GM12878 (cell line): ENCODE data around the gene MYO1D. TPM values are rescaled to one million over a fixed set of nuclear protein-coding genes. Genes with fewer than 3 reads are reported as not detected.

Source experiments
- ATAC-seq: fragments of 200-7000 bp; cut with Tn5 transposase; 3 replicates; pipeline ENCODE4 v1.9.1; 2020; ENCODE audit warnings: mild to moderate bottlenecking, moderate library complexity
- BruUV-seq: library from RNA; stranded (reverse); fragments of 400-500 nt; replicated peaks from 2 replicates; lab custom pipeline; 2021; lab: Mats Ljungman, UMichigan
- CTCF ChIA-PET: fragments of 300-600 bp; sonication (Branson Sonifier 250); formaldehyde crosslinking; extraction: SDS; loops from one replicate; lab custom pipeline; 2021; ENCODE audit warnings: inconsistent platforms; lab: Yijun Ruan, JAX
- POLR2A ChIA-PET: fragments of 350-600 bp; formaldehyde crosslinking; extraction: SDS; loops from one replicate; lab custom pipeline; 2021; ENCODE audit warnings: inconsistent platforms; lab: Charles Lee
- RAD21 ChIA-PET: fragments of 300-600 bp; sonication (Branson Sonifier 250); formaldehyde crosslinking; loops from one replicate; lab custom pipeline; 2023; ENCODE audit warnings: antibody characterized with exemption; ENCODE audit not compliant: unreplicated experiment; lab: Charles Lee
- SMC1A ChIA-PET: fragments of 300-600 bp; sonication (Branson Sonifier 250); formaldehyde crosslinking; loops from one replicate; lab custom pipeline; 2023; ENCODE audit not compliant: unreplicated experiment, uncharacterized antibody; lab: Charles Lee
- DNase-seq: peaks from one replicate; pipeline ENCODE4 v3.0.0-alpha.2; 2011; ENCODE audit warnings: low read depth, low spot score
- FAIRE-seq: peaks from 3 replicates; lab custom pipeline; 2011; peaks lifted over from hg19 to GRCh38; lab: Jason Lieb, UNC
- H2AFZ ChIP-seq: 2 replicates; pipeline ENCODE4 v1.6.0; 2011; ENCODE audit warnings: low read depth, low read length, control low read depth; ENCODE audit not compliant: control insufficient read depth
- H3K27ac ChIP-seq: 2 replicates; pipeline ENCODE4 v1.5.1; 2011; ENCODE audit warnings: control low read depth; ENCODE audit not compliant: control insufficient read depth, insufficient read depth
- H3K27me3 ChIP-seq, 2 experiments: replicated peaks in 1 of 2; 2 replicates each; pipeline versions ENCODE4 v1.6.0 to v1.6.1; 2011; ENCODE audit warnings: low read length in 1 of 2; ENCODE audit not compliant: control insufficient read depth in 2 of 2, insufficient read depth in 2 of 2
- H3K36me3 ChIP-seq, 2 experiments: 2 replicates each; pipeline ENCODE4 v1.5.1; 2011; ENCODE audit warnings: low read length in 1 of 2; ENCODE audit not compliant: control insufficient read depth in 2 of 2, insufficient read depth in 2 of 2
- H3K4me1 ChIP-seq: 2 replicates; pipeline ENCODE4 v1.6.1; 2011; ENCODE audit warnings: mild to moderate bottlenecking, low read length, moderate library complexity, mixed read lengths; ENCODE audit not compliant: control insufficient read depth, insufficient read depth
- H3K4me2 ChIP-seq: 2 replicates; pipeline ENCODE4 v1.6.0; 2011; ENCODE audit warnings: control low read depth; ENCODE audit not compliant: control insufficient read depth, insufficient read depth
- H3K4me3 ChIP-seq: fragments of 200-600 bp; sonication (generic); 2 replicates; pipeline ENCODE4 v1.5.1; 2016
- H3K79me2 ChIP-seq: 2 replicates; pipeline ENCODE4 v1.6.0; 2011; ENCODE audit warnings: low read length; ENCODE audit not compliant: control insufficient read depth, insufficient read depth
- H3K9ac ChIP-seq: 2 replicates; pipeline ENCODE4 v1.8.0; 2011; ENCODE audit warnings: low read length, control low read depth, mixed read lengths; ENCODE audit not compliant: control insufficient read depth, insufficient read depth
- H3K9me3 ChIP-seq: replicated peaks from 3 replicates; pipeline ENCODE4 v1.5.1; 2011; ENCODE audit warnings: mild to moderate bottlenecking, low read length; ENCODE audit not compliant: control insufficient read depth, insufficient read depth
- H4K20me1 ChIP-seq: 2 replicates; pipeline ENCODE4 v1.6.0; 2011; ENCODE audit not compliant: control insufficient read depth, insufficient read depth
- BHLHE40 ChIP-seq, 2 experiments: fragments of 450-650 bp in 1 of 2; IDR thresholded peaks; 2 replicates each; pipeline ENCODE4 v1.6.1; 2011 to 2017; ENCODE audit warnings: low read depth in 2 of 2, borderline replicate concordance in 1 of 2, improper control_type of control experiment in 1 of 2, low read length in 1 of 2, mild to moderate bottlenecking in 1 of 2
- CHD1 ChIP-seq: IDR thresholded peaks from 2 replicates; pipeline ENCODE4 v1.6.1; 2012; ENCODE audit warnings: low read depth, low read length, improper control_type of control experiment
- HDGF ChIP-seq: fragments of 450-650 bp; IDR thresholded peaks from 2 replicates; pipeline ENCODE4 v1.6.1; 2016; ENCODE audit warnings: antibody characterized with exemption
- KLF5 ChIP-seq: fragments of 450-650 bp; IDR thresholded peaks from 2 replicates; pipeline ENCODE4 v1.6.1; 2014; ENCODE audit warnings: mild to moderate bottlenecking; ENCODE audit not compliant: partially characterized antibody
- NFIC ChIP-seq: IDR thresholded peaks from 2 replicates; pipeline ENCODE4 v1.6.1; 2012; ENCODE audit warnings: low read depth, mild to moderate bottlenecking, inconsistent platforms, low read length, moderate library complexity
- SMAD5 ChIP-seq: IDR thresholded peaks from 2 replicates; pipeline ENCODE4 v1.6.1; 2016; ENCODE audit warnings: antibody characterized with exemption, low read depth
- SMARCA5 ChIP-seq: fragments of 450-650 bp; IDR thresholded peaks from 2 replicates; pipeline ENCODE4 v1.6.1; 2017; ENCODE audit warnings: mild to moderate bottlenecking
- SREBF1 ChIP-seq: IDR thresholded peaks from 2 replicates; pipeline ENCODE4 v1.6.1; 2012; ENCODE audit warnings: mild to moderate bottlenecking, low read length
- SREBF2 ChIP-seq: IDR thresholded peaks from 2 replicates; pipeline ENCODE4 v1.6.1; 2012; ENCODE audit warnings: mild to moderate bottlenecking, low read length
- STAT1 ChIP-seq: fragments of 450-650 bp; conservative IDR thresholded peaks from 2 replicates; pipeline ENCODE4 v1.6.1; 2014; ENCODE audit warnings: antibody characterized with exemption, mild to moderate bottlenecking
- SUPT20H ChIP-seq: IDR thresholded peaks from 2 replicates; pipeline ENCODE4 v1.6.1; 2011; ENCODE audit warnings: low read depth, mild to moderate bottlenecking, low read length, moderate library complexity, borderline replicate concordance; ENCODE audit not compliant: control insufficient read depth
- SUZ12 ChIP-seq: fragments of 200-600 bp; sonication (generic); IDR thresholded peaks from one replicate; pipeline ENCODE4 v1.6.1; 2018; ENCODE audit warnings: antibody characterized with exemption, mild to moderate bottlenecking; ENCODE audit not compliant: unreplicated experiment
- TAF1 ChIP-seq: IDR thresholded peaks from 2 replicates; pipeline ENCODE4 v1.6.1; 2011; ENCODE audit warnings: mild to moderate bottlenecking, low read depth, low read length, borderline replicate concordance
- TARDBP ChIP-seq: IDR thresholded peaks from 2 replicates; pipeline ENCODE4 v1.6.1; 2016; ENCODE audit warnings: borderline replicate concordance
- ZZZ3 ChIP-seq: IDR thresholded peaks from 2 replicates; pipeline ENCODE4 v1.6.1; 2011; ENCODE audit warnings: low read depth; ENCODE audit not compliant: control insufficient read depth, insufficient read length
- WGBS: methylation state at CpG from one replicate; pipeline ENCODE4 v1.1.6; 2016; ENCODE audit warnings: low lambda C conversion rate; ENCODE audit not compliant: insufficient replicate concordance, insufficient coverage; ENCODE audit errors: missing lambda C conversion rate; 5-methylcytosine and 5-hydroxymethylcytosine counted together
- in situ Hi-C: fragments of 300-500 bp; cut with MboI; formaldehyde crosslinking; loops from 9 replicates; pipeline ENCODE4 v1.14.3; 2018; ENCODE audit warnings: mixed read lengths
- intact Hi-C: fragments of 100-400 bp; cut with micrococcal nuclease; formaldehyde crosslinking; loops from one replicate; pipeline ENCODE4 v1.14.2; 2022; ENCODE audit not compliant: unreplicated experiment
- polyA plus RNA-seq, 11 experiments: library from polyadenylated mRNA; depleted of rRNA in 4 of 11; unstranded in 6 of 11; stranded (reverse) in 5 of 11; fragments of >200 nt; fragmentation: Nextera tagmentation in 4 of 11; fragmentation: Illumina TruSeq in 1 of 11; extraction: Ambion mirVana in 4 of 11; extraction: Trizol in 1 of 11; gene quantifications; 1 replicate in 1 of 11; 2 replicates in 10 of 11; pipeline versions ENCODE4 v1.2.1 to v1.2.3, GENCODE V29; 2011 to 2016; ENCODE audit warnings: inconsistent platforms in 2 of 11, missing spikeins in 2 of 11, low read depth in 1 of 11
- total RNA-seq, 4 experiments: library from RNA; depleted of rRNA in 3 of 4; stranded (reverse); fragments of >200 nt in 3 of 4; fragmentation: Illumina TruSeq in 1 of 4; extraction: Trizol in 1 of 4; gene quantifications; 2 replicates each; pipeline versions ENCODE4 v1.2.1 to v1.2.3, GENCODE V29; 2013 to 2021
- TF ChIP-seq, protein P1 (sequence below): IDR thresholded peaks from 2 replicates; pipeline ENCODE4 v1.6.1; 2012; ENCODE audit warnings: low read depth, low read length, improper control_type of control experiment
- TF ChIP-seq, protein P2 (sequence below): fragments of 450-650 bp; IDR thresholded peaks from 2 replicates; pipeline ENCODE4 v1.6.1; 2017; ENCODE audit warnings: mild to moderate bottlenecking, moderate library complexity

The MYO1D gene
- total and polyA plus RNA-seq, 10 of the 15 experiments (the other 5 are each of a cell fraction or from before 2014, with no cell fraction given) = 1.8 to 37.7 (median 25.4) TPM

DNA sequence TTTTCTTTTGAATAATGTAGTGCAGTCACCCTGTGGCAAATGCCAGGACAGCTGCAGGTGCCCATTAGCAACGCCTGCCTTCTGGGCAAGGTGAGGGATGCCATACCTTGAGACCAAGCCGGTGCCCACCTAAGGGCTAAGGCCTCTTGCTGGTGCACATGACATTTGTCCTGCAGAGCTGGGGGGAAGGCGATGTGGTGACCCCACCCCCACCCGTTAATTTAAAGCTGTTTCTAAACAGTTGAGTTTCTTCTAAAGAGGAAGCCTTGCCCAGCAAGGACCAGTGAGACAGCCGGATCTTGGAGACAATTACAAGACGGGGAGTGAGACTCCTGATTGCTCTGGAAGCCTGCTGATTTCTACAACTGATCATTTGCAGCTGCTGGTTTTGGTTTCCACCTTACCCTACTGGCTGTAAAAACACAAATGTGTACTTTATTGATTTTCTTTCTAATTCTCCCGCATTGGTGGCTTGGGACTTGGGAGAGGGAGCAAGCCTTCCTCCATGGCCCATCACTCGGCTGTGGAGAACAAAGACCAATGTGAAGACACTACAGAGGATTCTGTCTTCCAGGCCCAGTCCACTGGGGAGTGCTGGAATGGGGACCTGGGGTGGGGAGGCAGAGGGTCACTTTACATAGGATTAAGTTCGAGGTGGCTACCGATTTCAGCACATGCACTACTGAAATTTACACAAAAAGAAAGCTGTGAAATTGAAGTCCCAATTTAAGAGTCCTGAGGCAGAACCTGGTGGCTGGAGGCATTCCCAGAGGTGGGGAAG is 387.4 kb downstream of the MYO1D start:
- 3% methylated on average over 10 of the region's 10 CpGs for WGBS
- peak; percentile 3 for ATAC-seq
- Histone ChIP-seq H4K20me1 (no peaks in the 10 kb centered on the region), H3K79me2 (peaks cover 49% of the 10 kb centered on the region), H3K4me1 (peaks cover 28% of the 10 kb centered on the region), H3K9me3 (no peaks in the 10 kb centered on the region), H3K4me3 (peak overlapping the region; percentile 92), H3K4me2 (peak overlapping the region; percentile 96), H2AFZ (no peak overlapping the region), H3K27ac (peak overlapping the region; percentile 81), H3K36me3 (peaks cover 10 to 15% of the 10 kb centered on the region in 2 experiments; a peak in 3 of 4 replicates), H3K9ac (peak overlapping the region; percentile 79), H3K27me3 (no peaks in the 10 kb centered on the region)
- ChIA-PET POLR2A (interaction anchor here (0.6 to 12.5 kb wide), 11 partner anchors 8 to 405 kb away, joined by 3 to 308 read pairs (median 6); no protein-coding TSS in a partner anchor), RAD21 (interaction anchor here (0.7 to 16.4 kb wide), 18 partner anchors 12 to 387 kb away, joined by 3 to 543 read pairs (median 6); partner anchors contain the start of genes MYO1D and PSMD11), CTCF (interaction anchor here (0.6 to 9.5 kb wide), 17 partner anchors 12 to 420 kb away, joined by 3 to 132 read pairs (median 6); no protein-coding TSS in a partner anchor), SMC1A (interaction anchor here (0.8 to 11.9 kb wide), 17 partner anchors 9 to 169 kb away, joined by 3 to 286 read pairs (median 7); partner anchors contain the start of gene PSMD11)
- intact Hi-C loops = loop anchor here (1.0 kb wide), 1 partner anchor 35 kb away; no protein-coding TSS in a partner anchor
- BruUV-seq = TSS peak; percentile 59
- in situ Hi-C loops = no loop called here
- FAIRE-seq = peak; percentile 23
- no peak for DNase-seq
- TF ChIP-seq KLF5 (no peak), BHLHE40 (IDR thresholded peaks at IDR 0.05; ENCODE audit: borderline replicate concordance in 1 of 2, low read depth in 2 of 2, low read length in 1 of 2) (peak in 1 of 2 experiments; percentile 36; a peak in 1 of 4 replicates), TARDBP (no peak), SREBF1 (no peak), SREBF2 (no peak), SMARCA5 (no peak), NFIC (peak; percentile 10; the same call in 1 of the 2 replicates), SUPT20H (no peak), SMAD5 (no peak; the same call in 1 of the 2 replicates), ZZZ3 (no peak), CHD1 (no peak), STAT1 (no peak), SUZ12 (no peak), HDGF (no peak), TAF1 (no peak)
- TF ChIP-seq, protein P1, sequence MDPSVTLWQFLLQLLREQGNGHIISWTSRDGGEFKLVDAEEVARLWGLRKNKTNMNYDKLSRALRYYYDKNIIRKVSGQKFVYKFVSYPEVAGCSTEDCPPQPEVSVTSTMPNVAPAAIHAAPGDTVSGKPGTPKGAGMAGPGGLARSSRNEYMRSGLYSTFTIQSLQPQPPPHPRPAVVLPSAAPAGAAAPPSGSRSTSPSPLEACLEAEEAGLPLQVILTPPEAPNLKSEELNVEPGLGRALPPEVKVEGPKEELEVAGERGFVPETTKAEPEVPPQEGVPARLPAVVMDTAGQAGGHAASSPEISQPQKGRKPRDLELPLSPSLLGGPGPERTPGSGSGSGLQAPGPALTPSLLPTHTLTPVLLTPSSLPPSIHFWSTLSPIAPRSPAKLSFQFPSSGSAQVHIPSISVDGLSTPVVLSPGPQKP = no peak
- TF ChIP-seq, protein P2, sequence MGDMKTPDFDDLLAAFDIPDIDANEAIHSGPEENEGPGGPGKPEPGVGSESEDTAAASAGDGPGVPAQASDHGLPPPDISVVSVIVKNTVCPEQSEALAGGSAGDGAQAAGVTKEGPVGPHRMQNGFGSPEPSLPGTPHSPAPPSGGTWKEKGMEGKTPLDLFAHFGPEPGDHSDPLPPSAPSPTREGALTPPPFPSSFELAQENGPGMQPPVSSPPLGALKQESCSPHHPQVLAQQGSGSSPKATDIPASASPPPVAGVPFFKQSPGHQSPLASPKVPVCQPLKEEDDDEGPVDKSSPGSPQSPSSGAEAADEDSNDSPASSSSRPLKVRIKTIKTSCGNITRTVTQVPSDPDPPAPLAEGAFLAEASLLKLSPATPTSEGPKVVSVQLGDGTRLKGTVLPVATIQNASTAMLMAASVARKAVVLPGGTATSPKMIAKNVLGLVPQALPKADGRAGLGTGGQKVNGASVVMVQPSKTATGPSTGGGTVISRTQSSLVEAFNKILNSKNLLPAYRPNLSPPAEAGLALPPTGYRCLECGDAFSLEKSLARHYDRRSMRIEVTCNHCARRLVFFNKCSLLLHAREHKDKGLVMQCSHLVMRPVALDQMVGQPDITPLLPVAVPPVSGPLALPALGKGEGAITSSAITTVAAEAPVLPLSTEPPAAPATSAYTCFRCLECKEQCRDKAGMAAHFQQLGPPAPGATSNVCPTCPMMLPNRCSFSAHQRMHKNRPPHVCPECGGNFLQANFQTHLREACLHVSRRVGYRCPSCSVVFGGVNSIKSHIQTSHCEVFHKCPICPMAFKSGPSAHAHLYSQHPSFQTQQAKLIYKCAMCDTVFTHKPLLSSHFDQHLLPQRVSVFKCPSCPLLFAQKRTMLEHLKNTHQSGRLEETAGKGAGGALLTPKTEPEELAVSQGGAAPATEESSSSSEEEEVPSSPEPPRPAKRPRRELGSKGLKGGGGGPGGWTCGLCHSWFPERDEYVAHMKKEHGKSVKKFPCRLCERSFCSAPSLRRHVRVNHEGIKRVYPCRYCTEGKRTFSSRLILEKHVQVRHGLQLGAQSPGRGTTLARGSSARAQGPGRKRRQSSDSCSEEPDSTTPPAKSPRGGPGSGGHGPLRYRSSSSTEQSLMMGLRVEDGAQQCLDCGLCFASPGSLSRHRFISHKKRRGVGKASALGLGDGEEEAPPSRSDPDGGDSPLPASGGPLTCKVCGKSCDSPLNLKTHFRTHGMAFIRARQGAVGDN = peak; percentile 66
